NCI-H2196 treated with DMSO at 0.1 percent for 48 hours (cell line): Measurements from ENCODE around the gene TPBGL.
A peak's percentile ranks its signal among the peaks of the same experiment; 100 is the strongest.
"Not testable (repeated sequence)": the region's sequence is repeated elsewhere in the genome, so short reads cannot be mapped to it uniquely, and the experiment has no call there.

Experiments used
- DNase-seq: peaks from one replicate; lab custom pipeline; 2025; ENCODE audit not compliant: unreplicated experiment; lab: John Stamatoyannopoulos, UW

TPBGL gene

DNA sequence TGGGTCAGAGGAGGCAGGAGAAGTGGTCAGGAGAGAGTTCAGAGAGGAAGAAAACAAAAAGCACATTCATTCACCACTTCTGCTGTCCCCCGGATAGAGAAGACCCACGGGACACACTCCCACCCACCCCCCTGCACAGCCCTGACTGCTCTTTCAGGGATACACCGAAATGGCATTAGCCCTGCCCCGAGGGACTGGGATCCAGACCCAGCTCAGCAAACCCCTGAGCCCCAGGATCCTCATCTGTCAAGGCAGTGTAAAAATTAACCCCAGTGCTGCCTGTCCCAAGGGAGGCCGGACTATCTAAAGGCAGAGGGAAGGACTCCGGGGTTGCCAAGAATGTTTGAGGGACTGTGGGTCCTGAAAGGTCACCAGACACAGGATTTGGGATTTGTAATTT is 31.2 kb downstream of the TPBGL start:
- DNase-seq = no peak

DNA sequence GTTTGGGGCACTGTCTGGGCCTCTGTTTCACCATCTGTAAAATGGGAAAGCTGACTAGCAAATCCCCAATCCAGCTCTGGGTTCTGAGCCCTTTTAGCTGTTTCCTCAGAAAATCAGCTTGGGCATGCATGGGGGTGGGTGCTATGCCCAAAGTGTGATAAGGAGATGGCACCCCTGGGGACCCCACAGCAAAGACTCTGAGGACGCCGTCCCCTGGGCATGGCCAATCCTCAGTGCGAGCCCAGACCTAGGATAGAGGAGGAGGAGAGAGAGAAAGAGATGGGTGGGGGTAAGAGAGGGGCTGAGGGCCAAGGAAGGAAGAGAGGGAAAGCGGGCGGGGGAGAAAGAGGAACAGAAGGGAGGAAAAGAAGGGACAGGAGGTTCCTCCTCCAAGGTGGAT is 31.8 kb downstream of the TPBGL start:
- DNase-seq = no peak

DNA sequence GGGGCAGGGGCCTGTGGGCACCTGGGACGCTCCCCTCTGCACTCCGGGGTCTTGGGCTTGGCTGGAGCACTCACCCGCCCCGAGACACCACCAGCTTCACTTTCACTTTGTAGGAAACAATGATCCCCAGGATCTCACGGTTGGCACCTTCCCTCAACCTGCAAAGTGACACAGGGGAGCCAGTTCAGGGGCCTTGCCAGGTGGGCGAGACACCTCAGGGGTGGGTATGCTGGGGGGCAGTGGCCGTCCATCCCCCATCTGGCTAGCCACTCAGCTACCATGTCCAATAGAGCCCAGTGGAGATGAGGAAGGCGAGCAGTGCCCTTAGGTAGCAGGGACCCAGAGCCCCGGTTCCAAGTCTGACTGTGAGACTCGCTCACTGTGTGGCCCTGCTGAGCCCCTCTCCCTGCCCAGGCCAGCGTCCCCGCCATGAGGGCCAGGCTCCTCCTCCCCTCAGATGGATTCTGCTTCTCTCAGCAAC is 32.3 kb downstream of the TPBGL start:
- no peak for DNase-seq

DNA sequence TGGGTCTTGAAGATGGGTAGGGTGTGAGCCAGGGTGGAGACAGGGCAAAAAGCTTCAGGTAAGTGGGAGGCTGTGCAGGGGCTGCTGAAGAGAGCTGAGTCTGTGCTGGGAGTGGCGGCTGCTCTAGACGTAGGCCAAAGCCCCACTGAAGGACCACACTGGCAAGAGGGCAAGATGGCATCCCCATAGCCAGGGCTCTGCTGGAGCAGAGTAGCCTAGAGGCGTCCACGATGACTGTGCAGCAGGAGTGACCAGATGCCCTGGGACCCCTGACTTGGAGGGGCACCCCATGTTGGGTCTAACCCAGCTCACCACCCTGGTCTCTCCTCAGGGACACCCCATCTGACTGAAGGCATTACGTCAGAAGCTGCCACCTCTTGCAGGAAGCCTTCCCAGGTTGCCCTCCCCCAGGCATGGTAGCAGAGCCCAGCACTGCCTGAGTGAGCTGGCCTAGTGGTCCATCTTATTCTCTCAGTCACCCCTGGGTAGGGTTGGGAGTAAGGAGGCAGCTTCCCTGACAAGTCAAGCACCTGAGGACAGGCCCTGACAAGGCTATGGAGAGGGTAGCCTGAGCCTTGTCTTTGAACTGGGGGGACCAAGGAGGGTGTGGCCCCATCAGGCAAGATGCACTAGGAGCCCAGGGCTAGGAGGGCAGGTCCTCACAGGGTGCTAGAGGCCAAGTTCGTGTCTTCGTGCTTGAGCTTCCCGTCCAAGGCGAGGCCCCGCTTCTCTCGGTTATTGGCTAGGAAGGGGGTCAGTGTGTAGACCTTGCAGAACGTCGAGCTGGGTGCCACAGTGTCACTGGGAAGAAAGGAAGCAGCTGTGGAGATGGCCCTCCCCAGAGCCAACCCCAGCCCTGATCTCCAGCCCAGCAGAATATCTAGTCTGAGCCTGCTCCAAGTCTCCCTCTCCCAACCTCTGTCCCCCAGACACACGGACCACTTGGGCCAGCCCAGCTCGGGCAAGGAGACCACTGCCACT is 33.1 kb downstream of the TPBGL start:
- DNase-seq = no peak

DNA sequence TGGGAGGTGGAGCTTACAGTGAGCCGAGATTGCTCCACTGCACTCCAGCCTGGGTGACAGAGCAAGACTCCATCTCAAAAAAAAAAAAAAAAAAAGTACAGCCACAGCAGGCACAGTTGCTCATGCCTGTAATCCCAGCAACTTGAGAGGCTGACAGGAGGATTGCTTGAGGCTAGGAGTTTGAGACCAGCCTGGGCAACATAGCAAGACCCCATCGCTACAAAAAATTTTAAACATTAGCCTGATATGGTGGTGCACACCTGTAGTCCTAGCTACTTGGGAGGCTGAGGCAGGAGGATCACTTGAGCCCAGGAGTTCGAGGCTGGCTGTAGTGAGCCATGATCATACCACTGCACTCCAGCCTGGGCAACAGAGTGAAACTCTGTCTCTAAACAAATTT is 34.1 kb downstream of the TPBGL start:
- not testable (repeated sequence) for DNase-seq

DNA sequence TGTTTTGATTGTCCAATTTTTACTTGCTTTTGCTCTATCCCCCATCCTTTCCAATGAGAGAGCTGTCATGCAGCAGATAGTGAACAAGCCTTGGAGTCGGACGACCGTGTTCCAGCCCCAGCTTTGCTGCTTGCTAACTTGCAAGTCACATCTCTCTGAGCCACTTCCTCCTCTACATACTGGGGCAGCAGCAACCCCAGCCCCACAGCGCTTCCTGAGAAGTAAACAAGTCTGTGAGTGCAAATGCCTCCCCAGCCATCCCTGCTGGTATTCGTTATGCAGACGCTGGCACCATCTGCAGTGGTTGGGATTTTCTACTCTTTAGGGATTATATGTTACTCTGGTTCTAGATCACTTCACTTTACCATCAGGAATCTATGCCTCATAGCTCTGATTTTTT is 35.0 kb downstream of the TPBGL start:
- no peak for DNase-seq

DNA sequence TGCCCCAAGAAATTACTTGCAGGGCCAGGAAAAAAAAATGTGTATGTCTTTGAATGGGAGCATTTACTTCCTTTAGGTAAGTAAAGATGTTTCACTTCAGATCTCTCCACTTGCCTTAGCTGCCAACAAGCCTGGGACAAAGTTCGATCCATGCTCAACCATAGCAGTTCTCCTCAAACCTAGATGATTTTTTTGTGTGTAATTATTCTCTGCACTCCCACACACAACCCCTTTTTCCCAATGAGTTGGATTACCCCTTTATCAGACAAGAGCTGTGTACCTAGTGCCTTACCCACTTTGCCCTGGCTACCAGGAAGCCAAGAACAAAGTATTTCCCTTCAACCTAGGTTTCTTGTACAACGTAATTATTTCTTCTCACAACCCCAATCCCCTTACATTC is 35.6 kb downstream of the TPBGL start:
- no peak for DNase-seq

DNA sequence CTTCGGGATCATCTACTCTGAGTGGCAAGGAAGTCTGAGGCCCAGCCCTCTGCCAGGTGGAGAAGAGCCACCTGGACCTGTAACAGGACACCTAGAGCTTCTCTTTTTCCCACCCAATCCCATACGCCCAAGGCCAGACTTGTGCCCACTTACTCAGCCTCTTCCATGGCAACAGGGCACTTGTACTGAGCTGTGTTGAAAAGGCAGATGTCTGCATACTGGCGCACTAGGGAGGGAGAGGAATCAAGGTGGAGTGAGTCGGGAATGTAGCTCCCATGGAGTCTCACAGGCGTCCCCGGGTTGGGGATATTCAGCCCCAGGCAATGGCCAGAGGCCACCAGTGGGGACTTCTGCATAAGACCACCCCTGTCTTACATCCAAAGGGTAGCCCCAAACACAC is 36.1 kb downstream of the TPBGL start:
- DNase-seq = peak; percentile 94

DNA sequence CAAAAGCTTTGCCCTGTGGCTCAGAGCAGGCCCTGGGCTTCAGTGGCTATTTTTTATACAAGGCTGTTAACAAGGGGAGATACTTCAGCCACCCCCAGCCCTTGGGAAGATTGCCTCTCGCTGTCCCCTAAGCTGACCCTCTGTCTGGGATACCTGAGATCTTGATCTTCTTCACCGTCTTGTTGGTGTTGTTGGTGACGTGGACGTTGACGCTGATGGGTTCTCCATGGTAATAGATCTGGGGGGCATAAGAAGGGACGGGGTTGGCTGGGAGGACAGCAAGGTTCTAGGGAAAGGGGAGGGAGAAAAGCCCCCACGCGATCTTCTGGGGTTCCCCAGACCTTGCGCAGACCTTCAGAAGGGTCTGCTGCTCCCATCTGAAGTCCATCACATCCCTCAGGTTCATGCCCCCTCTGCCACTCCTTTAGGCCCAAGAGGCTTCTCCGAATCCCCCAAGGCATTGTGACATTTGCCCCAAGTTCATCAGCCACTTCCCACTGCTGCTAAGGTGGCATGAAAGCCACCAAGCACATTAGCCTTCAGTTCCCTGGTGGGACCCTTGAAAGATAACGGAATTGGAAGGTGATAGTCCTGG is 36.7 kb downstream of the TPBGL start:
- no peak for DNase-seq

DNA sequence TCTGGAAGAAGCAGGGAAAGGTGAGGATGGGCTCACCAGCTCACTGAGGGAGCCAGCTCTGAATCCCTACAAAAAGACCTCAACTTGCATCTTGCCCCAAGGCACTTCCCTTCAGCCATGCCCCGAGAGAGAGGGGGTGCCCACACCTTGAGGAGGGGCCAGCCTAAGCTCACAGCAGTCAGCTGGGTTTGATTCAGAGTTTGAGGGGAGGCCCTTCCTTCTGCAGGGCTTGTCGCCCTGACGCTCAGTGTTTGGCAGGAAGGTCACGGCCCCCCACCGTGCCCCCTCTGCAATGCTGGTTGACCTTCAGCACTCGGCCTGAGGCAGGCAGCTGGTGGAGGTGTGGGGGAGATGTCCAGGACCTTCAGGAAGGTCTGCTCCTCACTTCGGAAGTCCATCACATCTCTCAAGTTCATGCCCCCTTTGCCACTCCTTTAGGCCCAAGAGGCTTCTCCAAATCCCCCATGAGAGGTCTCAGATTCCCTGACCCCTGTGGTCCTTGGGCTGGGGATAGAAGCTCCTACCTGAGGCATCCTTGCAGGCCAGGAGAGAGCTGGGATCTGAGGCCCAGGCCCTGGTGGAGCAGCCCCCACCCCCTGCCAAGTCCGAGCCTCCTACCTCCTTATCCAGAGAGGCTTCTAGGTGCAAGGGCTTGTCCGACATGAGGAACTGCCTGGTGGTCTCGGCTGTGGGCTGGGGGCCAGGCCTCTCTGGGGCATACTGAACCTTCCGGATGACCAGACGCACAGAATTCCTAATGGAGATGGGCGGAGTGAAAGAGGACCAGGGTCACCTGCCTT is 37.6 kb downstream of the TPBGL start:
- DNase-seq = no peak

DNA sequence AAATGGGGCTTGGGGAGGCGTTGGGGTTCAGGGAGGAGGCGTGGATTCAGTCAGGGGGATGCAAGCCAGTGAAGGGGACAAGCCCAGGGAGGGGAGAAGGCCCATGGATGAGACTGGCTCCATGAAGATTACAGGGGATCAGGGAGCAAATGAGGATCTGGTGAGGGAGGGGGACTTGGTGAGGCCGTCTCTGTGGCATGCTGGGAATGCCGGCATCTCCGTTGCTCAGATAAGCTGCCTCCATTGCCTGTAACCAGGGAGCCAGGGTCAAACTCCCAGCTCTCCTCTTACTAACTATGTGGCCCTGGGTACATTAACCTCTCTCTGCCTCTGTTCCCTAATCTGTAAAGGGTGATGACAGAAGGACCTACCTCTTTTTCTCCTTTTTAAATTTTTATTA is 38.7 kb downstream of the TPBGL start:
- DNase-seq = no peak

DNA sequence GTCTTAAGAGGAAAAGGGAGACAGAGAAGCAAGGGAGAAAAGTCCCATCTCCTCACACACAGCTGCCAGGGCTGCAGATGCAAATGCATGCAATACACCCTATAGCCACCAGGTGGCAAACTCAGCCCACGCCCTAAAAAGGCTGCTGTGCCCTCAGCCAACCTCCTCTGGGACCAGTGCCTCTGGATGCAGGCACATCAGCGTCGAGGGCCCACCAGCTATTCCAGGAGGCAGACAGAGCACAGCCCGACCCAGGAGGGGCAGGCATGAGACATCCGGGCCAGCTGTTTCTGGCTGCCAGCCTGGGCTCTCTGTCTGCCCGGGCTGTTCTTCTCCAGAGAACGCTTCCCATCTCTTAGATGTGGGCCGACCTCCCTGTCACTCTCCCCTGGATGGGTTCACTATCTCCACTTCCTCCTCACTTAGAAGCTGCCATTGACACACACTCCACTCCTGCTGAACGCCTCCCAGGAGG is 39.7 kb downstream of the TPBGL start:
- peak; percentile 62 for DNase-seq

DNA sequence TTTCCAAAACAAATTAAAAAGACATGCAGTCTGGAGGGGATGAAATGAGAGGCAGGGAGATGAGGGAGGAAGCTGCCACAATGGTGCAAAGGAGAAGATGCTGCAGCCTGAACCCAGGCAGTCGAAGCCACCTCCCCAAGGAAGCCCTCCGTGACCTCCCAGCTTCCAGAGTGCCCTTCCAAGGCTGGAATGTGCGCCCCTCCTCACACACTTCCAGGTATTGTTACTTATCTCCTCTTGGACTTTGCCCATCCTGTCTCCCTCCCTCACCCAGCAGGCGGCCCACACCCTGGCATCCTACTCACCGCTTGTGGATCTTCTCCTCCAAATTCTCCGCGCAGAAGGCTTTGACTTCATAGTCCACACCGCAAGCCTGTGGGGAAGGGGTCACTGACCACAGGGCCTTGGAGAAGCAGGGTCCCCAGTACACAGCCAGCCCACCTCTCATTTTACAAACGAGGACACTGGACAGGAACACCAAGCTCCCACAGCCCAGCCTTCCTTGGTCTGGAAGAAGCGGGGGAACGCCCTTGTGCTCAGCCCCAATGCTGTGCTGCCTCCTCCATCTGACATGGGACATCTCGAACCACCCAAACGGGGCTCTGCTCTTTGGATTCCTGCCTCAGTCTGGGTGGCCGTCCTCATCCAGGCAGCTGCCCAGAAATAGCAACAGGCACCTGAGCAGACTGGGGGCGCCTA is 40.3 kb downstream of the TPBGL start:
- no peak for DNase-seq

DNA sequence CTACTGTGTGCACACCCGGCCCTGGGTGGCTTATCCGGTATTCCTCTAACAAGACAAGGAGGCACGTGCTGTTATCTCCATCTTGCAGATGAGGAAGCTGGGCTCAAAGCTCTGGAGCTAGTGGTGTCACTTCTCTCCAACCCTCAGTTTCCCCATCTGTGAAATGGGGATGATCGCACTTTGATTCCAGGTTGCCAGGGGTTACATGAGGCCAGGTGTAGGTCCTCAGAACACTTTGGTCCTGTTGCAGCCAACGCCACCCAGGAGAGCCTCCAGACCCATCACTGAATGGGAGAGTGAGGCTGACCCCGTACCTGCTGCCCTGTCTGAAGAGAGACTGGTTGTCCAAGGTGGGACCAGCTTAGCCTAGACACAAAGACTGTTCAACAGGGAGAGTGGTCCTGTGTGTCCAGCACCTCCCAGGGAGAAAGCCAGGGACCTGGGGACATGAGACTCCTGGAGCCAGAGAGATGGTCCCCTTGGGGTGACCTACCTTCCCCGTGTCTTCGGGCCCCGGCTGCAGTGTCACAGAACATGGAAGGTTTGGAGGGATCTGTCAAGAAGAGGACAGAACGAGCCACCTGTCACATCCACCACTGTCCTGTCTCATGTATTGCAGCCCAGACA is 41.0 kb downstream of the TPBGL start:
- DNase-seq = no peak

DNA sequence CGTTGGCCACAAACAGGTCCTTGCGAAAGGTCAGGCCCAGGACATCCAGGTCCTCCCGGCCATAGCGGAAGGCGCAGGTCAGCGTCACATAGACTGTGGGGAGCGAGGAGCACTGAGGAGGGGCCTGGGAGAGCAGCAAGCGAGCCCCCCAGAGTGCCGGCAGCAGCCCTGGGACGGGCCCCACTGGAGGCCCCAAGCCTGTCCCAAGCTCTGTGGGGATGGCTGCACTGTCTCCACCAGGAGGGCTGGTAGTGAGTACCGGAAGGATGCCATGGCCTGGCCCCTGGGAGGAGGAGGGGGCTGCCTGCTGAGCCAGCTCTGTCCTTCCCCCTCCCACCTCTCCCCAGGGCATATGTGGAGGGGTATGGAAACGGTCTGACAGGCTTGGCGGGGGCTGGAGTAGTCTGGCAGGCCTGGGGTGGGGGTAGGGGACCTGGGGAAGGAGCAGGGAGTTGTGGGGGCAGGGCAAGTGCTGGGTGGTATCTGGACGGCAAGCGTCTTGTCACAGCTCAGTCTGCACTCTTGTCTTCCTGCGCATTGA is 42.9 kb downstream of the TPBGL start:
- DNase-seq = no peak

DNA sequence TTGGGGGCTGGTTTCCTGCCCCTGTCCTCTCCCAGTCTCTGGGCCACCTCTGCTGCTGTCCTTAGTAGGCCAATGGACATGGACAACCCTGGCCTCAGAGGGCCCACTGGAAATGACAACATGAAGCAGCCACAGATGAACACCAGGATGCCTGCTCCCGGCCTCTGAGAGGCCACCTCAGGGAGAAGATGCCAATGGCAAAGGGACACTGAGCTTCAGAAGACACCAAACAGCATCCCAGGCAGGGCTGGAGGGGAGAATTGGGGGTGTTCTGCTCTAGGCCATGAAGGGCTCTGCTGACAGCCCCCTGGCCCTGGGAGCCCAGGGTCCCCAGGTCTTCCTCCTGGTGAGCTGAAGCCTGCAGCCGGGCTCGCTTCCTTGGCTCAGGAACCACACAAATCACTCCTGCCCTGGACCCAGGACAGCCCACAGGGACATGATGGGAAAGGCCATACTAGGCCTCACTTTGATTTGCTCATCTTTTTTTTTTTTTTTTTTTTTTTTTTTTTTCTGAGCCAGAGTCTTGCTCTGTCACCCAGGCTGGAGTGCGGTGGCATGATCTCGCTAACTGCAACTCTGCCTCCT is 45.3 kb downstream of the TPBGL start:
- no peak for DNase-seq

DNA sequence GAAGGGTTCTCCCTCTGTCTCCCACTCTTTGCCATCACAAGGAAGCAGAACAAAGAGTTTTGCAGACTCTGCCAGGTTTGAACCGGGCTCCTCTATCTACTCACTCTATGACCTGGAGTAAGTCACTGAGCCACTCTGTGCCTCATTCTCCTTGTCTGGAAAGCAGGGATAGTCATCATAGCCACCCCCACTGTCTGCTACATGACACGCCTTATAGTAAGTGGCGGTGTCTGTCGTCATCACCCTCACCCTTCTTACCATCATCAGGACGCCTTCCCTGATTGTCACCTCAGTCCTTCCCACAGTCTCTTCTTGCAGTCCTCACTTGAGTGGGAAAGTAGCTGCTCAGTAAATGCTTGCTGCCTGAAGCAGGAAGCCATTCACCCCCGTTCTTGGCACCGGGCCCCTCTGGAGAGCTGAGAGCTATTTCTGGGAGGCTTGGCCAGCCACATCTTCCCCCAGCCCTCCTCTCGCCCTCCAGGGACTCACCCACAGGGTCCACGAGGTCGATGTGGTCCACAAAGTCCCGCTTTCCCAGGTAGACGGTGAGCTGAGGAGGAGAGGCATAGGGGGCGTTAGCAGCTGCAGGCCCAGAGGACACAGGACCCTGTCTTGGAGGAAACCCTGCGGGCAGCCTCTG is 46.4 kb downstream of the TPBGL start:
- DNase-seq = no peak

DNA sequence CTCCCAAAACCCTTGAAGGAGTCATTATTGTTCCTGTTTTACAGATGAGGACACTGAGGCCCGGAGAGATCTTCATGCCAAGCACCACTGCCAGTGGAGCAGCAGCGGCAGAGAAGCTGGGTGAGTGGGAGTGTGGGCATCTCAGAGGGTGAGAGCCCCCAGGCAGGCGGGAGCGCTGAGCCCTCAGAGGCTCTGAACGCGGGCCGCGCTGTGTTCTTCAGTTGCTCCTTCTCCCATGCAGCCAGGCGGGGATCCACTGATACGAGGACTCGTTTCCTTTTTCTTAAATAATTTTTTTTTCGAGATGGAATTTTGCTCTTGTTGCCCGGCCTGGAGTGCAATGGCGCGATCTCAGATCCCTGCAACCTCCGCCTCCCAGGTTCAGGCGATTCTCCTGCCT is 47.0 kb downstream of the TPBGL start:
- DNase-seq = no peak

DNA sequence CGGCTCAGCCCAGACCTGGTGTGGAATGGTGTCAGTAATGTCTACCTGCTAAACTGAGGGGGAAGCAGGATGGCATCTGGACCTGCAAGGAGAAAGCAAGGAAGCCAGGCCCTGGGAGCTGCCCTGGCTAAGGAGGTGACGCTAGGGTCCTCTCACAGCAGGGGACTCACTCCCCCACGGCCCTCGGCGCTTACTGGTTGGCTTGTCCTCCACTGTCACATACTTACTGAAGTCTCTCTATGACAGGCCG is 48.9 kb downstream of the TPBGL start:
- no peak for DNase-seq

DNA sequence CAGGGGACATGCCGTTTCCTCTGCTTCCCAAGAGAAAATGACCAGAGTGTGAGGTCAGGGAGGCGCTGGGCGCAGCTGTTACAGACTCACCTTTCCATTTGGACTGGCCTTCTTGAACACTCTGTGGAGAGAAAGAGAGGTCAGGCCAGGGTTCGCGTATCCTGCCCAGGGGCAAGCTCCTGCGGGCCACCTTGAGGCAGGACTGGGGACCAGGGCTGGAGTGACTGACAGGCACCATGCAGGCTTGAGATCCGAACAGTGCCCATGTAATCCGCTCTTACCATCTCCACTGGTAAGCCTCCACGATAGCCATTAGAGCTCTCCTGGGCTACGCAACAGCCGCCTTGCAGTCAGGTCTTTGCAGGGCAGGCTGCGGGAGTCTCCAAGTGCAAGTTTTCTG is 49.3 kb downstream of the TPBGL start:
- no peak for DNase-seq
